ENCODE data around the gene ADAMTSL4.

Gene ADAMTSL4

DNA sequence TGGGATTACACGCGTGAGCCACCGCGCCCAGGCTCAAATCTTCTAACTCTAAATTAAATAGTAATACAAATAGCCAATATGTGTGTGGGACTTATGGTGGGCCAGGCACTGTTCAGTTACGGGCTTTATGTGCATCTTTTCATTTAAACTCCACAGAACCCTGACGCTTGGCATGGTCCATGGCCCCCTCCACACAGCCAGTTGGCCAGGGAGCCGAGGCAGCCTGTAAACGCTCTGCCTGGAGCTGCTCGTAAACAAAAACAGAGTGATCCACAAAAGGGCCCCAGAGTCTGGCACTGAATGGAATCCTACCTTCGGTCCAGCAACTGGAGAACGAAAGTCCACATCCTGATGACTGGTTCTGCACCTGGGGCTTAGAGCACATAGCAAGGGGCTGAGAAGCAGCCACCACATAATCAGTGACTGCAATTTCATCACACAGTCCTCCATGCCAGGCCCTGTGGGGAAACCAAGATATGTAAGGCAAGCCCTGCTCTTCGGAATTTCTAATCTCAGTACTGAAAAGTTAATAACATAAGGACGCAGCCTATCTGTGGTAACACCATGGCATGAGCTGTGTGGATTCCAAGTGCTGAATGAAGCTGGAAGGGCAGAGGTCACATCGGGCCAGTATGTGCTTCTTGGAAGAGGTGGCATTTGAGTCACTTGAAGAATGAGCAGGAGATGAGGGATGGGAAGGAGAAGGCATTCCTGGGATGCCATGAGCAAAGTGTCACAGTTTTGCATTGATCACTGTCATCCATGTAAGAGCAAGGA lies 13.5 kb upstream of the ADAMTSL4 start:
- no peak for DNase-seq

DNA sequence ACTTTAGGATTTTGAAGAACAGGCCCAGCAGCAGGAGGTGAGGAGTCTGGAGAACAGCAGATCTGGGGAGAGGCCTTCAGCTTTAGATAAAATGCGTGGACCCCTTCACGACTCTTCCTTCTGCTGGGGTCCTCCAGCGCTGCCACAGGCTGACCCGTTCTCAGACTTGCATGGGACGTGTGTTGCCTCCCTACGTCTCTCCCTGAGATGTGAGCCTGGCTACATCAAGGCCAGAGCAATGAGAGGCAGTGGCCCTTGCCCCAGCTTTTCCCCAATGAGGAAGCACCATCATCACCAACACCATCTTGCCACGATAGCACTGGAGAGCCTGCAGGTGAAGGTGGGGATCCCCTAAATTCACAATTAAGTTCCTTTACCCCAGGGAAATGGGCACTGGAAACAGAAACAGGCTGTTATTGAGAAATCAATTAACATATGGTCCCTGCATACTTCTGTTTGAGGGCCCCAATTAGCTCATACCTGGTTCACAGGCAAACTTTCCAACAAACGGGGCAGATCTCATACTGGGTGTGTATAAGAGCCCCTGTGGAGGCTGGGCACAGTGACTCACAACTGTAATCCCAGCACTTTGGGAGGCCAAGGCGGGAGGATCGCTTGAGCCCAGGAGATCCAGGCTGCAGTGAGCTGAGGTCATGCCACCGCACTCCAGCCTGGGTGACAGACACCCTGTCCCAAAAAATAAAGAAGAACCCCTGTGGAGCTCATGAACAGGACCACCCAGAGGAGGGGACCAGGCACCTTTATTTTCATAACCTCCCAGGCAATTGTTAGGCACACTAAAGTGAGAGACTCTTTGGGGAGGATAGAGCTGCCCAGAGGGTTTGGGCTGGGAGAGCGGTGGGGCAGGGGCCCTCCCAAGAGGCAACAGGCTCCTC lies 12.1 kb upstream of the ADAMTSL4 start:
- DNase-seq, result no peak

DNA sequence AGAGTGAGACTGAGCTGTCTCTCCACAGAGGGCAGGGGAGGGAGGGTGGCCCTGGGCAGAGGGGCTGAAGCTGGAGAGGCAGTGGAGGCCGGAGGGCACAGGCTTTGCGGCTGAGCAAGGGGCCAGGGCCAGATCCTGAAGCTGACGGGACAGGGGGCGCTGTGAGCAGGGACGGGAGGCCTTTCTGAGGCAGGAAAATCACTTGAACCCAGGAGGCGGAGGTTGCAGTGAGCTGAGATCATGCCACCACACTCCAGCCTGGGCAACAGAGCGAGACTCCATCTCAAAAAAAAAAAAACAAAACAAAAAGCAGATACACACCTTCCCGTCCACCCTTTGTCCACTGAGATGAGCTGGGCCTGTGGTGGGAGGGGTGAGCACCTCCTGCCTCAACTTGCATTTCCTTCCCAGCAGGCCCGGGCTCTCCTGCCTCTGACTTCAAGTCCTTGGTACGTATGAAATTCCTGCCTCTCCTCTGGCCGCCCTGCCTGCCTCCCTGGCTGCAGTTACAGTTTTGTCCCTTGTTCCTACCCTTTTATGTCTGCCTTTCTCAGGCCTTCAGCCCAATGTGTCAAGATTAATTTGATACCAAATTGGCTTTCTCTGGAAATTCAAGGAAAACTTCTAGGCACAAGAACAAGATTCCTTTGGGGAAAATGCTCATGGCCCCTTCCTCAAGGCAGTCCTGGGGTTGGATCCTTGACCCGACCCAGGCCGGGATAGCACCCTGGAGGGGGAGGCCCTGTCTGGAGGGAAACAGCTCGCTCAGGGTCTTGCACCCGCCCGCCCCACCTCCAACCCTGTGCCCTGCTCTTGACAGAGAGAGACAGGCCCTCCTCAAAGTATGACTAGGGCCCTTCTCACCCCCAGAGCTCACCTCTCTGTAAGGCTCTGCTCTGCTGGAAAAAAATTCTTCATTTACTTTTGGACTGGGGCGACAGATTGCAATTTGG lies 11.2 kb upstream of the ADAMTSL4 start:
- DNase-seq, result no peak

DNA sequence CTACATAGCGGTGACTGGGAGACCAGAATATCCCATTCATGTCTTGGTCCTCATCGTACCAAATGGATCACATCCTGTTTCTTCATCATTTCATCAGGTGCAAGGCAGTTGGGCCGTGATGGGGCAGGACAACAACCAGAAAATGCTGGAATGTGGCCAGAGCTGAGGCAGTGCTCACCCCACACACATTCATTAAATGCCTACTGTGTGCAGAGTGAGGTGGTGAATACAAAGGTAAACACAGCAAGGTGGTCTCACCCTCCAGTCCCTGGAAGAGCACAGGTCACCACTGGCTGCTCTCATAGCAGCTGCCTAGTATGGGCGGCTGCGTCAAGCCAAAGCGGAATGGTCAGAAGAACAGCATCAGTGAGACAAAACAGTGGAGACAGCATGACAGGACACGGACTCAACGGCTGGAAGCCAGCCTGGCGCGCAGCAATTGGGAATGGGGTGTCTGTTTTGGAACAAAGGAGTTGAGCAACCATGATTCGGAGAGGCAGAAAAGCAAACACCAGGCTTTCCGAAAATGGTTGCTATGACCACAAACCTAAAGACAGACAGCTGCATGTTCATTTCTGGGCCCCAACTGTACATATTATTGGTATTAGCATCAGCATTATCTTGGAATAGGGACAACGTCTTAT lies 5.6 kb upstream of the ADAMTSL4 start:
- DNase-seq, result no peak

DNA sequence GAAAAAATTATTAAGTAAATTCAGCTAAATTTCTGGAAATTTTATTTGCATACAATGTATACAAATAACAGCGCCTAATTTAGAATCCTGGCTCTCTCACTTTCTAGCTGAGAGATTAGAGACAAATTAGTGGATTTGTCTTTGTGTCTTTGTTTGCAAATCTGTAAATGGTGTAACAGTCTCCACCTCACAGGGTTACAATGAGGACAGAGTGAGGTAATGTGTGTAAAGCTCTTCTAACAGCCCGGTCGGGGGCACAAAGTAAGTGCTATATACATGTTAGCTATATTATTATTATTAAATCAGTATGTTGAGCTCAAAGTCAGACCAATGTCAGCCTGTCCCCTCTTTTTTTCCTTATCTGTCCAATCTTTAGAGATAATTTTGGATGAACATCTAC lies 5.0 kb upstream of the ADAMTSL4 start:
- DNase-seq, result peak; percentile 9

DNA sequence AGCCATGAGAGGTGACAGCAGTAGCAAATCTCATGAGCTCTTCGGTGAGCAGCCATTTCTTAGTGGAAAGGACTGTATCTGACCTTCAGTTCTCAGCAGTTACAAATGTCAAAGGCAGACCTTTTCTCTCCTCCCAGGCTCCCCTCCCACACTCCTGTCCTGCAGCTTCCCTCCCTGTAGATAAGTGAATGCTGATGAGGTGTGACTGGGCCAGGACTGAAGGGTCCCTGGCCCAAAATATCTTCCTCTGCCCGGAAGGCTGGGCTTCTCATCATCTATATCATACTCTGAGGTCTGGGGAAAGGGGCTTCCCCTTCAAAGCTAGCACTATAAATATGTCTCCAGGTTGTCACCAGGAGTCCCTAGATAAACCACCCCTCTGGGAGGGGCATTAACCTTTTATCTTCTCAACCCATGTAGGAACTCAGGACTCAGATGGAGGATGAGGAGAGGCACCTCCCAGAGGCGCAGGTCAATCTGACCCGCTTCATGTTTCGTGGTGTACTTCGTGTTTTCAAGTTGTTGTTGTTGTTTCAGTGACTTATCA lies 3.6 kb upstream of the ADAMTSL4 start:
- DNase-seq, result no peak

DNA sequence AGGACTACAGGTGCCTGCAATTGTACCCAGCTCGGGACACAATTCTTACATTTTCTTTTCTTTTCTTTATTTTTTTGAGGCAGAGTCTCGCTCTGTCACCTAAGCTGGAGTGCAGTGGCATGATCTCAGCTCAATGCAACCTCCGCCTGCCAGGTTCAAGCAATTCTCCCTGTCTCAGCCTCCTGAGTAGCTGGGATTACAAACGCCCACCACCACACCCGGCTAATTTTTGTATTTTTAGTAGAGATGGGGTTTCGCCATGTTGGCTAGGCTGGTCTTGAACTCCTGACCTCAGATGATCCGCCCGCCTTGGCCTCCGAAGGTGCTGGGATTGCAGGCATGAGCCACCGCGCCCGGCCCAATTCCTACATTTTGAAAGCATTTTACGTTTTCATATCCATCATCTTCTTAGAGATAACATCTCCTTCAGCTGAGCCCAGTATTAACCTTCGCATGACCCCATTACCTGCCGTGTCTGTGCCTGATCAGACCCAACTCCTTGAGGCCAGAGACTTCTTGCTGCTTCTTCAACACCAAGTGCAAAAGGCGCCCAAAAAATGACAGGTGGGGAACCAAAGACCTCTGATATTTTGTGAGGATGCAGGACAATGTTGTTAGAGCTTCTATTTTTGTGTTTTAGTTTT lies 2.8 kb upstream of the ADAMTSL4 start:
- DNase-seq, result no peak

DNA sequence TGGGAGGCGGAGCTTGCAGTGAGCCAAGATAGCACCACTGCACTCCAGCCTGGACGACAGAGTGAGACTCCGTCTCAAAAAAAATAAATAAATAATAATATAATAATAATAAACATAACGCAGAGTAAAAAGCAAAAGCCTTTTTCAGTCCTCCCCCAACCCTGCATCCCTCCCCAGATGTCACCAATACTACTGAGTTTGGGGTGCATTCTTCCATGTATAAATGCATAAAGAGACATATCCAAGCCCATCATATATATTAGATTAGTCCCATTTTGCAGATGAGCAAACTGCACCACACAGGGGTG lies 930 bp upstream of the ADAMTSL4 start:
- no peak for DNase-seq

DNA sequence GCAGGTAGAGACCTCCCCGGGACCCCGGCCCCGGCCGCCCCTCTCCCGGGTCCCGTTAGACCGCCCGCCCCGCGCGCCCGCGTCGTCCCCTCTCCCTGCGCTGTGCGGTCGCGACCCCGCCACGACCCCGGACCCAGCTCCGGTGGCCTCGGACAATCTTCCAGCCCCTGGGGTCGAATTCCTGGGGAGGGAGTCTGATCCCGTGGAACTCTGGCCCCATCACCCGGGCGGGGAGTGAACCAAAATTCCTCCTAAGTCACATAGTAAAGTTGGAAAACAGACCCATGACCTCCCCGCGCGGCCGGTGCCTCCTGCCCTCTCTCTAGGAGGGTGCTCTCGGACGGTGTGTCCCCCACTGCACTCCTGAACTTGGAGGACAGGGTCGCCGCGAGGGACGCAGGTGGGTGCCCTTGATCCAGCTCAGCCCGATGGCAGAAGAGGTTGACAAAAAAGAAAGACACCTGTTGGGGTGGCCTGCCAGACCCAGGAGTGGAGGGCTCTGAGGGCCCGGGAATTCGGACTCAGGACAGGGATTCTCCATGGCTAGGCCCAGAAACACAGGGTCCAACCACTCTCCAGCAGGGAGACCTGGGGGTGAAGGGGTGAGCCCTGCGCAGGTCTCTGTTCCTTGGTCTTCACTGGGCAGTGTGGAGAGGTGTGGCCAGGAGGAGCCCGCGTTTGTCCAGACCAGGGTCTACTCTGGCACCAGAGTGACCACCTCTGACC lies 451 bp downstream of the ADAMTSL4 start:
- peak; percentile 20 for DNase-seq

DNA sequence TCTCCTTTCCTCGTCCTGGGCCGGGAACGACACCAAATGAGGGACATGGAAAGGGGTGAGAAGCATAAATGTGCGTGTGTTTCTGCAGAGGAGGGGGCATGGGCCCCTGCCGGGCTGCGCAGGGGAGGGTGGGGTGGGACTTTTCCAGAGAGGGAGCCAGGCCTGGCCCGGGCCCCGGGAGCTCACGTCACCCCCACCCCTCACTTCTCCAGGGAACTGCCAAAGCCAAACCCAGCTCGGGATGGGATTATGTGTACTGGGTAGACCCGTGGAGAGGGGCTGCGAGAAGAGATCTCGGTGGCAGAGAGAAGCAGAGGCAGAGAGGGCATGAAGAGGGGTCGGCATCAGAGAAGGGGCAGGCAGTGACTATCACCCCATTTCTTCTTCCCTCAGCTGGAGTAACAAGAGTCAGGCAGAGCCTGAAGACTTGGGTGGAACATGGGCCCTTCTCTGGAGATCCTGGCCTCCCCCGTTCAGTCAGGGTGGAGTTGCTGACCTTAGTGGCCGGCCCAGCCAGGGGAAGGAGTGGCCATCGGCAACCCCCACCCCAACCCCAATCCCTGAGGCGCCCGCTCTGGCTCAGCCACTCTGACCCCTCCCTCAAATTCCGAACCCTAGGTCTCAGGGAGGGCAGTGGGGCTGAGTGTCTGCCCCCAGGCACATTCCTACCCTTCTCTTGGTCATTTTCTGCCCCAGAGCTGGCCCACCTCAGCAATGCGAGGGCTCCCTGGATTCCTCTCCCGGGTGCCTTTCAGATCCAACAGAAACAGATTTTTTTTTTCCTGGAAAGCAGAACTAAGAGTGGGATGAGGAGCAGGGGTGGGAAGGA lies 1.2 kb downstream of the ADAMTSL4 start:
- DNase-seq, result peak; percentile 14

DNA sequence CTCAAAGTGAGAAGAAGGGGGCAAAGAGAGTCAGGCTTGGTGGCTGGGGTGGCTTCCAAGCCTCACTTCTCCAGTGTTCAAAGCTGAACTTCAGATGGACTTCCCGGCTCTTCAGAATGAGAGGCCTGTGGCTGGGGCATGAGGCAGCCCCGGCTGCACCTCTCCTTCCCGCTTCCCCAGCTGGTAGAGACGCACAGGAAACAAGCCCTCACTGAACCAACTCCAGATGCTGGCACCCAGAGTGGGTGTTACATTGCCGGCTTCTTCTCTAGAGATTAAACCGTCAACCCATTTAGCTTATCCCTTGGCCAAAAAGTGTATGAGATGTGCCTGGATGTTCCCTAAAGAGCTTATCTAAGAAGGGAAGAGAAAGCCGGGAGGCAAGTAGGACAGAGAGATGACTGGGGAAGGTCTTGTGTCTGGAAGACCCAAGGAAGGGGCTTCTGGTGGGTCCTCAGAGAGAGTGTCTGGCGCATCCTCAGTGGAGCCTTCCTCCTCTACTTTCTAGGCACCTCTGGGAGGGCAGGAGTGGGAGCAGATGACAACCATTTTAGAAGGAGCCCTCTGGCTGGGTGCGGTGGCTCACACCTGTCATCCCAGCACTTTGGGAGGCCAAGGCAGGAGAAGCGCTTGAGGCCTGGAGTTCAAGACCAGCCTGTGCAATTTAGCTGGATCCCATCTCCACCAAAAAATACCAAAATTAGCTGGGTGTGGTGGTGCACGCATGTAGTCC lies 2.0 kb downstream of the ADAMTSL4 start:
- peak; percentile 21 for DNase-seq

DNA sequence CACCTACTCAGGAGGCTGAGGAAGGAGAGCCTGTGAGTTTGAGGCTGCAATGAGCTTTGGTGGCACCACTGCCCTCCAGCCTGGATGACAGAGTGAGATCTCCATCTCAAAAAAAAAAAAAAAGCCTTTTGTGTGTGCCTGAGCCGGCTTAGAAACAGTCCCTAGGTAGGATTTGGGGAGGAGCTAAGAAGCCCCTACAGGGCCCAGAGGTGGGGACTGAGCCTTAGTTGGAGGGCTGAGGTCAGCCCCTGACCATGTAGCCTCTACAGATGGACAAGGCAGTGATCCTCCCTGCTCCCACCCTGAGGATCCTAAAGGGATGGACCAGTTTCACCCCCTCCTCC lies 2.5 kb downstream of the ADAMTSL4 start:
- no peak for DNase-seq

DNA sequence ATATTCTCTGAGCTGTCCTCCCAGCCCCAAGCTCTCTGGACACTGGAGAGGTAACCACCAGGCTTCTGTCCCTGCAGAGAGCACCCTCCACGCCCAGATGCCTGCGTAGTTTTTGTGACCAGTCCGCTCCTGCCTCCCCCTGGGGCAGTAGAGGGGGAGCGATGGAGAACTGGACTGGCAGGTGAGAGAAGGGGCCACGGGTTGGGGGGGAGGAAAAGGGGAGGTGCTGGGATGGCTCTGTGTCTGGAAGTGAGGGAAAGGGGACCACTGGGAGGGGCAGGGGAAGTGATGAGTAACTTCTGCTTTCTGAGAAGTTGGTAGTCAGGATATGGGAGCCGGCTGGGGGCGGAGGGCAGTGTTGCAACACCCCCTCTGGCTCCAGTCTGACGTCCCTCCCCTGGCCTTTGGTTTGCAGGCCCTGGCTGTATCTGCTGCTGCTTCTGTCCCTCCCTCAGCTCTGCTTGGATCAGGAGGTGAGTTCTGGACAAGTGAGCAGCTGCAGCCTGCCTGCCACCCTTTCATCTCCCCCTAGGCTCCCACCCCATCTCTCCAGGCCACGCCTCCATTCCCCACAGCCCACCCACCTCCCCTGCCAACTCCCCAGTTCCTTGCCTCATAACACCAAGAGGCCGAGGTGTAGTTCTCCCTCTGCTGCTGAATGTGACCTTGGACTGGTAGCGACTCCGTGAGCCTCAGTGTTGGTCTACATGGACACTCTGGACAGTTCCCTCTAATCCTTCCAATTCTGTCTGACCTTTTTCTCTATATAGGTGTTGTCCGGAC lies 3.1 kb downstream of the ADAMTSL4 start:
- DNase-seq, result peak; percentile 39

DNA sequence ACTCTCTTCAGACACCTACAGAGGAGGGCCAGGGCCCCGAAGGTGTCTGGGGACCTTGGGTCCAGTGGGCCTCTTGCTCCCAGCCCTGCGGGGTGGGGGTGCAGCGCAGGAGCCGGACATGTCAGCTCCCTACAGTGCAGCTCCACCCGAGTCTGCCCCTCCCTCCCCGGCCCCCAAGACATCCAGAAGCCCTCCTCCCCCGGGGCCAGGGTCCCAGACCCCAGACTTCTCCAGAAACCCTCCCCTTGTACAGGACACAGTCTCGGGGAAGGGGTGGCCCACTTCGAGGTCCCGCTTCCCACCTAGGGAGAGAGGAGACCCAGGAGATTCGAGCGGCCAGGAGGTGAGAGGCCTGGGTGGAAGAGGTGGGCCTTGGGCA lies 3.7 kb downstream of the ADAMTSL4 start:
- no peak for DNase-seq

DNA sequence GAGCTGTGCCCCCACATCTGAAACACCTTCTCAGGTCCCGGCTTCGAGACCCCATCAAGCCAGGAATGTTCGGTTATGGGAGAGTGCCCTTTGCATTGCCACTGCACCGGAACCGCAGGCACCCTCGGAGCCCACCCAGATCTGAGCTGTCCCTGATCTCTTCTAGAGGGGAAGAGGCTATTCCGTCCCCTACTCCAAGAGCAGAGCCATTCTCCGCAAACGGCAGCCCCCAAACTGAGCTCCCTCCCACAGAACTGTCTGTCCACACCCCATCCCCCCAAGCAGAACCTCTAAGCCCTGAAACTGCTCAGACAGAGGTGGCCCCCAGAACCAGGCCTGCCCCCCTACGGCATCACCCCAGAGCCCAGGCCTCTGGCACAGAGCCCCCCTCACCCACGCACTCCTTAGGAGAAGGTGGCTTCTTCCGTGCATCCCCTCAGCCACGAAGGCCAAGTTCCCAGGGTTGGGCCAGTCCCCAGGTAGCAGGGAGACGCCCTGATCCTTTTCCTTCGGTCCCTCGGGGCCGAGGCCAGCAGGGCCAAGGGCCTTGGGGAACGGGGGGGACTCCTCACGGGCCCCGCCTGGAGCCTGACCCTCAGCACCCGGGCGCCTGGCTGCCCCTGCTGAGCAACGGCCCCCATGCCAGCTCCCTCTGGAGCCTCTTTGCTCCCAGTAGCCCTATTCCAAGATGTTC lies 4.3 kb downstream of the ADAMTSL4 start:
- peak; percentile 9 for DNase-seq

DNA sequence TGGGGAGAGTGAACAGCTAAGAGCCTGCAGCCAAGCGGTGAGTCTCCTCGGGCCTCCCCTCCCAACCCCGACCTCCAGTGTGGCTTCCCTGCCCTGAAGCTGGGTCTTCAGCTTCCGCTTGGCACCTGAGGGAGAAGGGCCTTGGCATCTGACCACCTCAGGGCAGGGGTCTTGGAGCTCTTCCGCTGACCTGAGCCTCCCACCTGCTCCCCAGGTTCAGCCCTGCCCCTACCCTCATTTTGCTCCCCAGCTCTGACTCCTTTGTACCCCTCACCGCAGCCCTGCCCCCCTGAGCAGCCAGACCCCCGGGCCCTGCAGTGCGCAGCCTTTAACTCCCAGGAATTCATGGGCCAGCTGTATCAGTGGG lies 4.9 kb downstream of the ADAMTSL4 start:
- DNase-seq, result no peak

DNA sequence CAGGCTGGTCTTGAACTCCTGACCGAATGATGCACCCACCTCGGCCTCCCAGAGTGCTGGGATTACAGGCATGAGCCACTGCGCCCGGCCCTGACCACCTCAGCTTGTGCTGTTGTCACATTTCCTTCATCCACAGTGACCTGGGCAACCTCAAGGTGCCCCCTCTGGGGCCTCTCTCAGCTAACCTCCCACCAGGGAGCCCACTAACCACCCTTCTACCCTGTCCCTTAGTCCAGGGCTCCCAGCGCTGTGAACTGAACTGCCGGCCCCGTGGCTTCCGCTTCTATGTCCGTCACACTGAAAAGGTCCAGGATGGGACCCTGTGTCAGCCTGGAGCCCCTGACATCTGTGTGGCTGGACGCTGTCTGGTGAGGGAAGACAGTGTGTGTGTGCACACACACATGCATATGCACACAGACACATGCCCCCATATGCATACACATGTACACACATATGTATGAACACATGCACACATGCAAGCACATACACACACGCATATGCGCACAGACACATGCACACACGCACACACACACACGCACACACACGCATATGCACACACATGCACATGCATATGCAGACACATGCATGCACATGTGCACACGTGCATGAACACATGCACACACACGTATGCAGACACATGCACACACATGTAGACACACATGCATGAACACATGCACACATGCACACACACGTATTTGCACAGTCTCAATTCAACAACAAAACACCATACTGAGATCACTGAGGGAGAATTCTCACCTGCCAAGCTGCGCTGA lies 6.2 kb downstream of the ADAMTSL4 start:
- peak; percentile 16 for DNase-seq
